ENCODE measurements around the gene HNRNPF. TPM values are rescaled to one million over a fixed set of nuclear protein-coding genes. Genes with fewer than 3 reads are reported as not detected.

HNRNPF gene
- total and polyA plus RNA-seq, 2 donors (not counting 3 experiments of a cell fraction or from before 2014, with no cell fraction given) = 144 to 230 TPM

- H3K27ac ChIP-seq (ENCODE audit: insufficient read depth, low read depth, low read length) = no peak within 1 kb of the TSS
- no TSS peak for BruUV-seq (replicated peaks)
- no peak within 1 kb of the TSS for H3K9ac ChIP-seq (replicated peaks; ENCODE audit: extremely low read depth, insufficient read depth, low read length)
- H3K4me3 ChIP-seq (replicated peaks in 1 of 3; ENCODE audit: insufficient read depth in 1 of 3, low read depth in 1 of 3, low read length in 3 of 3) = no peak within 1 kb of the TSS
- H3K79me2 ChIP-seq (ENCODE audit: control insufficient read depth, insufficient read depth, low read length) = no peaks in the 10 kb centered on the region
- no peaks in the 10 kb centered on the region for H3K9me1 ChIP-seq (replicated peaks; ENCODE audit: control insufficient read depth, extremely low read depth, insufficient read depth, low read length)
- intact Hi-C loops (cut with micrococcal nuclease) (no loop called here), dilution Hi-C loops (cut with MboI; ENCODE audit: extremely low pct_ligation_motif_present, low sequenced_read_pairs) (no loop called here)
- no peak within 1 kb of the TSS for H3K4me2 ChIP-seq (ENCODE audit: insufficient read depth, low read length)
- no peaks in the 10 kb centered on the region for H3K36me3 ChIP-seq (ENCODE audit: control insufficient read depth in 2 of 2, extremely low read depth in 1 of 2, insufficient read depth in 2 of 2, low read length in 2 of 2)
- no peaks in the 10 kb centered on the region for H4K20me1 ChIP-seq (replicated peaks; ENCODE audit: control insufficient read depth, extremely low read depth, insufficient read depth, low read length)
- H3K27me3 ChIP-seq (ENCODE audit: control insufficient read depth in 2 of 2, insufficient read depth in 2 of 2, low read length in 2 of 2) = no peaks in the 10 kb centered on the region
- TF ChIP-seq EZH2 (IDR thresholded peaks at IDR 0.05; ENCODE audit: borderline replicate concordance, low read depth, low read length, severe bottlenecking) = no peak
- no peak for TF ChIP-seq CTCF (IDR thresholded peaks at IDR 0.05; ENCODE audit: extremely low read depth in 1 of 2, insufficient read depth in 1 of 2, low read depth in 1 of 2, low read length in 2 of 2)
- TF ChIP-seq POLR2A (IDR thresholded peaks at IDR 0.05; ENCODE audit: low read depth, low read length) = no peak
- POLR2A ChIA-PET = no interaction called here
- no peaks in the 10 kb centered on the region for H3K4me1 ChIP-seq (ENCODE audit: control insufficient read depth, extremely low read depth, insufficient read depth, low read length)
- DNase-seq (ENCODE audit: low read depth, low spot score) = no peak
- H2AFZ ChIP-seq (ENCODE audit: low read depth, low read length) = no peak within 1 kb of the TSS
- CTCF ChIA-PET = interaction anchor here (0.6 kb wide), 1 partner anchor 95 kb away, joined by 4 read pairs; no protein-coding TSS in a partner anchor
- no peaks in the 10 kb centered on the region for H3K9me3 ChIP-seq (replicated peaks; ENCODE audit: control insufficient read depth, insufficient read depth, low read length)
- no peak for FAIRE-seq
Measured at GRCh38 chr10:43371418-43371817, 37.6 kb downstream of the HNRNPF start, which contains the start of gene FXYD4. Gene FXYD4, plus strand, starts transcription at chr10:43371636. Its CDS starts 2,111 bp downstream, at chr10:43373747.

- no peak overlapping the region for H3K4me2 ChIP-seq (ENCODE audit: insufficient read depth, low read length)
- intact Hi-C loops (cut with micrococcal nuclease) = no loop called here
- DNase-seq (ENCODE audit: low read depth, low spot score) (no peak), FAIRE-seq (no peak)
- POLR2A ChIA-PET = no interaction called here
- no peaks in the 10 kb centered on the region for H3K27me3 ChIP-seq (ENCODE audit: control insufficient read depth in 2 of 2, insufficient read depth in 2 of 2, low read length in 2 of 2)
- H2AFZ ChIP-seq (ENCODE audit: low read depth, low read length) = no peak overlapping the region
- dilution Hi-C loops (cut with MboI; ENCODE audit: extremely low pct_ligation_motif_present, low sequenced_read_pairs) = no loop called here
- no peaks in the 10 kb centered on the region for H3K9me1 ChIP-seq (replicated peaks; ENCODE audit: control insufficient read depth, extremely low read depth, insufficient read depth, low read length)
- no peak overlapping the region for H3K27ac ChIP-seq (ENCODE audit: insufficient read depth, low read depth, low read length)
- no peak overlapping the region for H3K9ac ChIP-seq (replicated peaks; ENCODE audit: extremely low read depth, insufficient read depth, low read length)
- no peaks in the 10 kb centered on the region for H3K9me3 ChIP-seq (replicated peaks; ENCODE audit: control insufficient read depth, insufficient read depth, low read length)
- BruUV-seq (replicated peaks) = no TSS peak
- no peak overlapping the region for H3K4me3 ChIP-seq (replicated peaks in 1 of 3; ENCODE audit: insufficient read depth in 1 of 3, low read depth in 1 of 3, low read length in 3 of 3)
- H3K36me3 ChIP-seq (ENCODE audit: control insufficient read depth in 2 of 2, extremely low read depth in 1 of 2, insufficient read depth in 2 of 2, low read length in 2 of 2) = no peaks in the 10 kb centered on the region
- H3K79me2 ChIP-seq (ENCODE audit: control insufficient read depth, insufficient read depth, low read length) = no peaks in the 10 kb centered on the region
- CTCF ChIA-PET = interaction anchor here (0.6 kb wide), 1 partner anchor 96 kb away, joined by 4 read pairs; no protein-coding TSS in a partner anchor
- no peak for TF ChIP-seq POLR2A (IDR thresholded peaks at IDR 0.05; ENCODE audit: low read depth, low read length)
- TF ChIP-seq GATA2 (IDR thresholded peaks at IDR 0.05; ENCODE audit: insufficient read depth, insufficient read length, low read depth, low read length) = no peak
- no peak for TF ChIP-seq POLR2AphosphoS5 (IDR thresholded peaks at IDR 0.05; ENCODE audit: insufficient read depth, low read depth, low read length)
- TF ChIP-seq EZH2 (IDR thresholded peaks at IDR 0.05; ENCODE audit: borderline replicate concordance, low read depth, low read length, severe bottlenecking) = no peak
- TF ChIP-seq CTCF (IDR thresholded peaks at IDR 0.05; ENCODE audit: extremely low read depth in 1 of 2, insufficient read depth in 1 of 2, low read depth in 1 of 2, low read length in 2 of 2) = no peak
- no peak for TF ChIP-seq FOS (IDR thresholded peaks at IDR 0.05; ENCODE audit: borderline replicate concordance, insufficient read depth, low read length)
- no peak for TF ChIP-seq MYC (IDR thresholded peaks at IDR 0.05; ENCODE audit: low read depth, low read length)
- TF ChIP-seq JUN (IDR thresholded peaks at IDR 0.05; ENCODE audit: borderline replicate concordance, insufficient read depth, insufficient read length, low read depth) = no peak
- TF ChIP-seq MAX (IDR thresholded peaks at IDR 0.05; ENCODE audit: insufficient read depth, insufficient read length) = no peak
- no peaks in the 10 kb centered on the region for H4K20me1 ChIP-seq (replicated peaks; ENCODE audit: control insufficient read depth, extremely low read depth, insufficient read depth, low read length)
- no peaks in the 10 kb centered on the region for H3K4me1 ChIP-seq (ENCODE audit: control insufficient read depth, extremely low read depth, insufficient read depth, low read length)
Measured at GRCh38 chr10:43370671-43371215, 38.2 kb downstream of the HNRNPF start.
